BLaER1 (cell line): ENCODE measurements around the gene DBNDD1.

Experiments used
- H3K27ac ChIP-seq: shearing (Covaris generic); formaldehyde crosslinking; 2 replicates; pipeline ENCODE4 v1.8.1; 2022
- H3K27me3 ChIP-seq: shearing (Covaris generic); formaldehyde crosslinking; 2 replicates; pipeline ENCODE4 v1.8.1; 2022
- H3K36me3 ChIP-seq: shearing (Covaris generic); formaldehyde crosslinking; 2 replicates; pipeline ENCODE4 v1.8.1; 2022
- H3K4me1 ChIP-seq: shearing (Covaris generic); formaldehyde crosslinking; 2 replicates; pipeline ENCODE4 v1.8.1; 2022
- H3K4me2 ChIP-seq: shearing (Covaris generic); formaldehyde crosslinking; 2 replicates; pipeline ENCODE4 v1.8.1; 2022
- H3K4me3 ChIP-seq: shearing (Covaris generic); formaldehyde crosslinking; 2 replicates; pipeline ENCODE4 v1.8.1; 2022
- H3K9ac ChIP-seq: shearing (Covaris generic); formaldehyde crosslinking; 2 replicates; pipeline ENCODE4 v1.8.1; 2022
- H3K9me3 ChIP-seq: shearing (Covaris generic); formaldehyde crosslinking; 2 replicates; pipeline ENCODE4 v1.8.1; 2022
- H4K20me1 ChIP-seq: shearing (Covaris generic); formaldehyde crosslinking; 2 replicates; pipeline ENCODE4 v1.8.1; 2022
- Cebpa-rat ChIP-seq: shearing (Covaris generic); IDR thresholded peaks from 2 replicates; pipeline ENCODE4 v1.8.1; 2022

DBNDD1 gene

DNA sequence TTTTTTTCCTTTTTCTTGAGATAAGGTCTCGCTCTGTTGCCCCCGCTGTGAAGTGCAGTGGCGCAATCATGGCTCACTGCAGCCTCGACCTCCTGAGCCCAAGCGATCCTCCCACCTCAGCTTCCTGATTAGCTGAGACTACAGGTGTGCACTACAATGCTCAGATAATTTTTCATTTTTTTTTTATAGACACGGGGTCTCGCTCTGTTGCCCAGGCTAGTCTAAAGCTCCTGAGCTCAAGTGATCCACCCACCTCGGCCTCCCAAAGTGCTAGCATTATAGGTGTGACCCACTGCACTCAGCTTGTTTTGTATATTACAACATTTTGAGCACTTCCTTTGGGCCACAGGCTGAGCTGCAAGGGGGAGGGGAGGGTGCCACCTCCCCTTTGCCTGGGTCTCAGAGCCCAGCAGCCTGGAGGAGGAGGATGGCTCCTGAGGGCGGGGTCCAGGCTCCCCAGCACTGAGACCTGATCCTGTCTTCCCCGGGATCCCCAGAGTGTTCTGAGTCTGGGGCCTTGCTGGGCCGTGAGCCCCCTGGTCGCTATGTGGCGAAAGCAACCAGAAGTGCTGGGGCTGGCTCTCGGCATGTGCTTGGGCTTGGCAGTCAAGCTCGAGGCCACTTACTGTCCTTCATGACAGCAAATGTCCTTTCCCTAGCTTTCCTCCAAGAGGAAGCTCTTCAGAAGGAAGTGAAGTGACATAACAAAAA is 62.6 kb downstream of the DBNDD1 start:
- H3K27ac ChIP-seq: no peak overlapping the region
- H3K27me3 ChIP-seq: no peaks in the 10 kb centered on the region
- no peak overlapping the region for H3K4me3 ChIP-seq
- H3K9ac ChIP-seq: no peak overlapping the region
- H3K4me2 ChIP-seq: no peak overlapping the region
- peaks cover 53% of the 10 kb centered on the region for H4K20me1 ChIP-seq
- peaks cover 38% of the 10 kb centered on the region for H3K4me1 ChIP-seq
- H3K9me3 ChIP-seq: no peaks in the 10 kb centered on the region
- TF ChIP-seq Cebpa-rat: no peak
- H3K36me3 ChIP-seq: peaks cover 79% of the 10 kb centered on the region

DNA sequence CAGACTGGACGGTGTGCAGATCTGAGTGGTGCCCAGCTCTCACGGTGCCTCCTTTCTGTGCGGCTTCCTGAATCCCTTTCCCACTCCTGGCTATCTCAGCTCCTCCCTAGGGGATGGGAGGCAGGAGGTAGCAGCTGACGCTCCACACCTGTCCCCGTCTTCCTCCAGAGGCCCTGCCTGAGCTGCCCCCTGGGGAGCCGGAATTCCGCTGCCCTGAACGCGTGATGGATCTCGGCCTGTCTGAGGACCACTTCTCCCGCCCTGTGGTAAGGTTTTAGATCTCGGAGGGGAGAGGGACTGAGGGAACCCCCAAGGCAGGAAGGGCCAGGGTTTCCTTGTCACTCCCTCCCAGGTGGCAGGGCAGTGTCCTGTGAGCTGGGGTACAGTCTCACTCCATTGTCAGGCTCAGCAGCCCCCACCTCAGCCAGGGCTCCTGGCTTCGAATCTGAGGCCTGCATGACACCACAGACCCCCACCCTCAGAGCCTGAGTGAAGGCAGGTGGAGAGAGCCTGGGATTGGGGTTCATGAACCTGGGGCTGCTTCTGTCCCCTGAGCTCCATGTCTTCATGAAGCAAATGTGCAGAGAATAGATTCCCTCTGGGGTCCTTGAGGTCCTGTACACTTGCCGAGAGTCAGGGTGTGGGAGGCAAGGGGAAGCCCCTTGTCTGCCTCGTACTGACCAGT is 64.1 kb downstream of the DBNDD1 start:
- H3K4me2 ChIP-seq: no peak overlapping the region
- H3K4me1 ChIP-seq: peaks cover 47% of the 10 kb centered on the region
- H4K20me1 ChIP-seq: peaks cover 69% of the 10 kb centered on the region
- H3K4me3 ChIP-seq: no peak overlapping the region
- H3K36me3 ChIP-seq: peaks cover 65% of the 10 kb centered on the region
- no peak for TF ChIP-seq Cebpa-rat
- H3K27me3 ChIP-seq: no peaks in the 10 kb centered on the region
- H3K27ac ChIP-seq: no peak overlapping the region
- no peaks in the 10 kb centered on the region for H3K9me3 ChIP-seq
- H3K9ac ChIP-seq: no peak overlapping the region
